GM18870 (cell line): Measurements from ENCODE around the gene URAD.

ENCODE experiments used
- ATAC-seq: cut with Tn5 transposase; IDR thresholded peaks from one replicate; pipeline ENCODE4 v1.9.1; 2021; ENCODE audit warnings: moderate library complexity; ENCODE audit not compliant: unreplicated experiment

URAD gene

DNA sequence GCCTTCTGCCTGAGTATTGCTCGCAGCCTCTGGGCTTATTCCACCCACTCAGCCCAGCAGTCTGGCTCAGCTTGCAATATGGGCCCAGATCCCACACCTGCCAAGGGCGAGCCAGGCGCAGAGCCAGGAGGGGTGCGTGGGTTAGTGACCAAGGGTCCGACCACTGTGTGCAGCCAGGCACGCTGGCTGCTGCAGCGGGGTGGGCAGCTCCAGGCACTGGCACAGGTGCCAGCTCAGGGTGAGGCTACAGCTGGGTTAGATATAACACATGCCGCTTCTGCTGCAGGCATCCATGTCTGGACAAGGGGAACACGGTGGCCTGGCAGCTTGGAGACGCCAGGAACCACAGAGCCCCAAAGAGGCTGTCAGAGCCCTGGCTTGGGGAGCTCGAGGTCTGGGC lies 12.6 kb upstream of the URAD start:
- no peak for ATAC-seq

DNA sequence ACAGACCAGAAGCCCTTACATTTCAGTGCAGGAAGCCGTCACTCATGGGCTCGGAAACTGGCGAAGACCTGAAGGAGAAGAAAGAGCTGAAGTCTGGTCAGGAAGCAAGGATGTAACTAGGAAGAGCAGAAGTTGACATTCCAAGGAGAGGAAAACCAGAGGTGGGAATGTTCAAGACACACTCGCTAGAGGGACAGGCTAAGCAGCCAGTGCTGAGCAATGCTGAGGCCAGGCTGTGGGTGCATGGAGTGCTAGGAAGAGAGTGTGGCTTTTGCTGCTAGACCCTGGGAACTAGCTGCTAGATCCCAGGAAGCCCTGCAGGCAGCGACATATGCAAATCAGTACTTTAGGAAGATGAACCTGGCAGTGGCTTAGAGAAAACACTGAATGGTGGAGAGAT lies 12.1 kb upstream of the URAD start:
- no peak for ATAC-seq

DNA sequence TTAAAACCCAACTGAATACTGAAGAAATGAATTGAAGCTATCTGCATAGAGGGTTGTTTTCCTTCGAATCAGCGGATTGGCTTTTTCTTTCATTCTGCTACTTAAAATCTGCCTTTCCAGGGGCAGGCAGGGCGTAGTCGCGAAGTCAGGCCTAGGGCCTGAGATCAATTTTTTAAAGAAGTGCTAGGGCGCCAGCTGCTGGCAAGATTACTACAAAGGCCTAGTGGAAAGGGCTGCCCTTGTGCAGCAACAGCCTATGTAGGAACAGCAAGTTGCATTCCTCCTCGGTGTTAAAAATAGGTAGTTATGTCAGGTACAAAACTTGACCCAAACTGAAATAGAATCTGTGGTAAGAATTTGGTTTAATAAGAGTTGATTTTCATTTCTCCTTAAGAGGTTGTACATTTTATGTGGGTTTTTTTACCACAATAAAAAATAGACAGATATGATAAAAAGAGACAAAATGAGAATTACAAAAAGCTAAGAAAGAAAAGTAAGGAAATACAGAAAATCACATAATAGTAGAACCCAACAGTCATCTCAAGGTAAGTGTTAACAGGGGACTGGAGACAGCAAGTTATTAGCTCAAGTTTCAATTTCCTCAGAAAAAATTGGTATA lies 9.5 kb upstream of the URAD start:
- ATAC-seq: no peak

DNA sequence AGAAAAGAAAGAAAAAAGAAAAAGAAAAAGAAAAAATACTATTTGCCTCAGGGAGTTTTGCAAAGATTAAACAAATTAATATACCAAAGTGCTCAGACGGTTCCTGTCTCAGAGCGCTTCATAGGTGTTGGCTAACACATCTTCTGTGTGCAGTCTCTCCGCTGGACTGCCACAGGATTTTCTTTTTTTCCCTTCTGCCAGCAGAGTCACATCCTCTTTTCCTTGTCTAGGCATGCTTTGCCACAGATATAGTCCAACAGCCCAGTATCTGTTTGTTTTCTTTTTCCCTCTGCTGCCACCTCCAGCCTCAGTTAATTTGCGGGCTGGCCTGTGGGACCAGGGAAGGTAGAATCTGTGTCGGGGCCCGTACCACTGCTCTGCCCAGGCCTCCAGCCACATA lies 3.4 kb upstream of the URAD start:
- ATAC-seq: no peak

DNA sequence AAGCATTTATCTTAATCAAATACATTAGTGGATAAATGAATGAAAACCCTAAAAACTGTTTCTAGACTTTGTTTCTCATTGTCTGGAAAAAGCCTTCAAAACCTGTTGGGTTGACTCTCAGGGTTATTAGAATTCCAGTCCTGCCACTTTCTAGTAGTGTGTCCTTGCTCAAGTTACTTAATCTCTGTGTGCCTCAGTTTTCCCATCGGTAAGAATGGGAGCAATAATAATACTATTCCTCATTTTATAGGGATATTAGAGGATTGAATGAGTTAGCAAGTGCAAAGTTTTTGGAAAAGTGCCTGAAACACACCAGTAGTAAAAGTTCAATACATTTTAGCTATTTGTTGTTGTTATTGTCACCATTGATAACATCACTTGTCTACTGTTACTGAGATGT lies 2.9 kb downstream of the URAD start:
- no peak for ATAC-seq

DNA sequence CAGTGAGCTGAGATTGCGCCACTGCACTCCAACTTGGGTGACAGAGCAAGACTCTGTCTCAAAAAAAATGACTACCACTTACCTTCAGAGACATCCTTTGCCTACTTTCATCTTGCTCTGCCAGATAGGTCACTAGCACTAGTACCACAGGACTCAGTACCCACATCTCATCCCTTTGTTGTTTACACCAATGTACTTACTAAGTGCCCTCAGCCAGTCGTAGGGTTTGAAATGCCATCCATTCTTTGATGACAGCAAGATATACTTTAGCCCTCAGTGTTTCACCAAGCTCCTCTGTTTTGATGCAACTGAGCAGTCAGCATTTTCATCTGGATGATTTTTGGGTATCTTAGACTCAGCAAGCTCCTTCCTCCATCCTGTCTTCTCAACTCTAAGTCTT lies 6.1 kb downstream of the URAD start:
- no peak for ATAC-seq

DNA sequence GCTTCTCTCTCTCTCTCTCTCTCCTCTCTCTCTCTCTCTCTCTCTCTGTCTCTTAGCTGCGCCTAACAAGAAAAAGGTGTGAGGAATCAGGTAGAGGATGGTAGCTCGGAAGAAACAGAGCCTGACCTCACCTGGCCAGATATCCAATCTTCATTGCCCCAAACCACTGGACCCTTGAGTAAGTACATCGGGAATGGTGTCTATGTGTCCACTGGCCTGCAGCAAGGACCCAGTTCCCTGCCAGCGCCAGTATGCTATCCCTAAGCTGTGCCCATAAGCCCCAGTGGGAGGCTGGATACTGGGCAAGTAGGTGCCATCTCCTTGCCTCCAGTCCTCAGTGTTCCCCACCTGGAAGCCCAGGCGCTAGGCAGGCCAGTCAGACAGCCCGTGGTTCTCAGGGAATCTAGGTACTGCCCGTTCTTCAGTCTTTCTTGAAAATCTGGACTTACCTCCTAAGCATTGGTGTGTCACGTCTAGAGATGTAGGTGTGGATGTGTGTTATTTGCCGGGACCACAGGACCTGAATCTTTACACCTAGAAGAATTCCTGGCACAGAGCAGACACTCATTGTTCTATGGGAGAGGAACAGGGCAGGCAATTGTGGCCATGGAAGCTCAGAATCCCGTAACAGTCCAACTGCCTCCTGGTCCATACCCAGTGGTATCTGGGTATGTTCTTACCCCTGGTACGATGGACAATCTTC lies 7.3 kb downstream of the URAD start:
- no peak for ATAC-seq

DNA sequence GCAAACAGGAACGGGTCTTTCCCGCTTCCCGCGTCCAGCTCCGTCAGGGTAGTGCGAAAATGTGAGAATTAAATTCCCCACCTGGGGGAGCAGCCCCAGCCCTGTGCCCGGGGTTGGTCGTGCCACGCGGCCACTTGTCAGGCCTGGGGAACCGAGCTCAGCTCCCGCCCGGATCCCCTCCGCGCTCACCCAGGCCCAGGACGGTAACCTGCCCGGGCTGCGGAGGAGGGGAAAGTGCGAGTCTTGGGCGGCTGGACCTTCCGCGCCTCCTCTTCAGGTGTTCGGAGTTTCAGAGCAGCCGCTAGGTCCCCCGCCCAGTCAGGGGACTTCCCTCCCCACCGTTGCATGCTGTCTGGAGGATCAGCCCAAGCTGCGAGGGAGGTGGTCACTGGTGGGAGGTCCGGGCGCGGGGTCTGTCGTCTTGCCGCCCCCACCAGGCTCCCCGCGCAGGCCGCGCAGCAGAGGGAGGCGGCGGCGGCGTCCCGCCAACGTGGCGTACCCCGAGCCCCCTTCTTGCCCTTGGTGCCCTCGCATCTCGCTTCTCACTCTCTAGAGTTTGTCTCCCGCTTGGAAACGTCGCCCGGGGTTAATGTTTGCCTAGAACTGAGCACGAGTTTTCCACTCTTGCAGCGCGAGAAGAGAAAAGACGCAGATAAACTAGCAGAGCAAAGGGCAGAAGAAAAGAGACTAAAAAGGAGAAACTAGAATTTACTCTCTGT lies 8.1 kb downstream of the URAD start:
- no peak for ATAC-seq

DNA sequence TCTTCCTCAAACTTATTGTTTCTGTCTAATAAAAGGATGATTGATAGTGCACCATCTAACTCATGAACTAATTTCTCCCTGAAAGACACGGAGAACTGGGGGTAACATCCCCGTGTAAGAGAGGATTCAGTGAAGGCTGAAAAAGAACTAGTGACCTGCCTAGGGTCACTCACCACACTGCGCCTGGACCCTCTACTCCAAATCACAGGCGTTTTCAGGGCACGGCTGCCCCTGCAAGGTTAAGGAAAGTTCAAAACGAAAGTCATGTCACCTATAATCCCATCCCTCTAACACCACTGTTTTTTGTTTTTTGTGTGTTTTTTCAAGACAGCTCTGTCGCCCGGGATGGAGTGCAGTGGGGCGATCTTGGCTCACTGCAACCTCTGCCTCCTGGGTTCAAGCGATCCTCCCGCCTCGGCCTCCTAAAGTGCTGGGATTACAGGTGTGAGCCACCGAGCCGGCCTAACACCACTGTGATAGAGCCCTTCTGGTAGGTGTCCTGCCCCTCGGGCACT lies 8.7 kb downstream of the URAD start:
- ATAC-seq: no peak

DNA sequence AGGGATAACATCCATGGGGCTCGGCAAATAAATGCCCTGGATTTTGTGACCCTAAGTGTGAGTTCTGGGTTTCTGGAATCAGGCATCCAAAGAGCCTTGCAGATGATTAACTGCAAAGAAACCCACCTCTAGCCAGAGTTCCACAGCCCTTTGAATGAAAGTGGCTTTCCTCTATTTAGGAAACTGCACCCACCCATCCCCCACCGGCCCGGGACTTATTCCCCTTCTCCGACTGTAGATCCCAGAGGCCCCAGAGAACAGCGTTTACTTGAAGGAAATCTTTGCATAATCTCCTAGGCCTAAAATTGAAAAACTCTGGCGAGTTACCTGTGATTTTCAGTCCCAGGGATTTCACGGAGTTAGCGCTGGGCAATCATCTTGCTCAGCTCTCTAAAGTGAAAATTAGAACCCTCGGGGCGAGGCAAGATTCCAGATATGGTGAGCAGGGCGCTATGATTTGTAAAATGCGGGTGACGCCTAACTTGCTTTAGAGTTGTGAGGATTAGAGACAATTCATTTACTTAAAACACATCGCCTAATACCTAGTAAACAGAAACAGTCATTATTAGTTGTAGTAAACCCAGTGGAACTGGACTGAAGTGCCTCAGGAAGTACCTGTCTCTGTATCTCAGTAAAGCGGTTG lies 9.4 kb downstream of the URAD start:
- no peak for ATAC-seq

DNA sequence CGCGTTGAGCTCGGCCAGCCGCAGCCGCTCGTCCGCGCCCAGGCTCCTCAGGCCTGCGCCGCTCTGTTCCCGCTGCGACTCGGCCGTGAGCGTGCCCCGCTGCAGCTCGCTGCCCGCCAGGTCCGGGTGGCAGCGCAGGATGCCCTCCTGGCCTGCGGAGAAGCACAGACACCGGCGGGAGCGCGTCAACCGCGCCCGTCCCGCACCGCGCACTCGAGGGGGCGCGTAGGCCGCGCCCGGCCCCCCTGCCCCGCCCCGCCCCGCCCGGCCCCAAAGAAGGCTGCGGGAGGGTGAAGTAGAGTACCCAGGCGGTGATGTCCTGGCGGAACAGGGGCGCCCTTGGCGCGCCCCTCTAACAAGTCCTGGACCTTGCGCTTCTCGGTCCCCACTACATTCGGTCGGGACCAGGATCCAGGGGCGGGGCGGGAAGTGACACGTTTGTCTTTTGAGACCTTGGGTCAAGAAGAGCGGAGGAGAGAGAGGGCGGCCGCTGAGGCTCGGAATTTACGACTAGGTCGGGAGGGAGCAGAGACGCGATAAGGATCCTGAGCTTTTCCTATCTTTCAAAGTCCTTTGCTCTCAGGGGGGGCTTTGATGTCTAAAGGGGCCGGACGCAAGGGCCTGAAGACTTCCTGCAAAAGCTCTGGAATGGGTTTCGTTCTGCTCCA lies 10.1 kb downstream of the URAD start:
- no peak for ATAC-seq

DNA sequence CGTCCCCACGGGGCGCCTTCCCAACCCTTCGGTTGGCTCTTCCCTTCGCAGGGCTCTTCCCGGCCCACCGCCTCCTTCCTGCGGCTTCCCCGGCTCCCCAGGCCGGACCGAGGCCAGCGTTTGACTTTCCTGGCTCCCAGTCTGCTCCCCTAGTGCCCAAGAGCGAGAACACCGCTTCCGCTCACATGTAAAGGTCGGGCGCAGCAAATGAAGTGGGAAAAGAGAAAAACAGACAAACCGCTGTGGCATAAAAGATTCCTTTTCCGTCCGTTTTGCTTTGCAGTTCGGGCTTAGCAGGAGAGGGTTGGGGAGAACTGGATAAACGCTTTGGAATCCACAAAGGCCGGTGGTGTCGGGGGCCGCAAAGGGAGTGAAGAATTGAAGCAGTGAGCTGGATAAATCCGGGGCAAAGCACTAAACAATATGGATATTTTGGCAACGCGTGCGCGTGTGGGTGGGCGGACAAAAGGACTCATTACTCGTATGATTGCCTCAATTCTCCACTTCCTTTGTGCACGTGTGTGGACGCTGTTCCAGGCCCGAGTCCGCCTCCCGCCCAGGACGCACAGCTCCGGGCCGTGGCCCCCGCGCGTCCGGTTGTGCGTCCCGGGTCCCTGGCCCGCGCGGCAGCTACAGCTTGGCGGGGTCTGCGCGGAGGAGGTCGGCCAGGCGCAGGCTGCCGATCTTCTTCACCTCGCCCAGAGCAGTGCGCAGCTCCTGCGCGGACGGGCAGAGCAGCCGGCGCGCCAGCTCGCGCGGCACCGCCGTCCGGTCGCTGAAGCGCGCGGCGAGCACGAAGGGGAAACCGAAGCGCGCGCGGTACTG lies 10.8 kb downstream of the URAD start:
- ATAC-seq: no peak

DNA sequence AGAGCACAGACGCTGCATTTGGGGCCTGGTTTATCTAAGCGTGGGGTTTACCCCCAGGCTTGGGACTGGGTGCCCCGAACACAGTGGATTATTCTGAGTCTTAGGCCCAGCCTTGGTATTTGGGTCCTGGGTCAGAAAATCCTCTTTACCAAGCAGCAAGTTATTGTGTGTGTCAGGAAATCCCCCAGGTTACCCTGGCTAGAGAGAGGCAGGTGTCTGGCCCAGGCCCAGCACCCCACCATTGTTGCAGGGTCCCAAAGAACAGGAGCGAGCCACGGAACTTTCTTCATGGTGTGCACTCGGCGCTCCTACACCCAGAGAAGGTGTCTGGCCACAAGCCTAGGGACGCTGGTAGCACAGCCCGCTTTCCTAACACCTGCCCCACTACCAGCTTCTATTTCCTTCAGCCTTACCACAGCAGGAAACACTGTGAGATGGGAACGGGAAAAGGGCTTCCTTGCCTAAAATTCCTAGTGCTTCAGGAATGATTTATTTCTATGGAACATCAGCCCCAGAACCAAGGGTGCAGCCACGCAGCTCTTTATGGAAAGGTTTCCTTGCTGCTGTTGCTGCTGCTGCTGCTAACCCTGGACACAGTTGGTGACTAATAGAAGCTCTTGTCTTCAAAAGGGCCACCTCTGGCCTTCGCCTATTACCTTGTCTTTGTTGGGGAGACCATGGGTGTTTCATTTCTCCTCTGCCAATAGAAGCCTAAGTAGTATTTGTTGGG lies 12.0 kb downstream of the URAD start:
- ATAC-seq: no peak

DNA sequence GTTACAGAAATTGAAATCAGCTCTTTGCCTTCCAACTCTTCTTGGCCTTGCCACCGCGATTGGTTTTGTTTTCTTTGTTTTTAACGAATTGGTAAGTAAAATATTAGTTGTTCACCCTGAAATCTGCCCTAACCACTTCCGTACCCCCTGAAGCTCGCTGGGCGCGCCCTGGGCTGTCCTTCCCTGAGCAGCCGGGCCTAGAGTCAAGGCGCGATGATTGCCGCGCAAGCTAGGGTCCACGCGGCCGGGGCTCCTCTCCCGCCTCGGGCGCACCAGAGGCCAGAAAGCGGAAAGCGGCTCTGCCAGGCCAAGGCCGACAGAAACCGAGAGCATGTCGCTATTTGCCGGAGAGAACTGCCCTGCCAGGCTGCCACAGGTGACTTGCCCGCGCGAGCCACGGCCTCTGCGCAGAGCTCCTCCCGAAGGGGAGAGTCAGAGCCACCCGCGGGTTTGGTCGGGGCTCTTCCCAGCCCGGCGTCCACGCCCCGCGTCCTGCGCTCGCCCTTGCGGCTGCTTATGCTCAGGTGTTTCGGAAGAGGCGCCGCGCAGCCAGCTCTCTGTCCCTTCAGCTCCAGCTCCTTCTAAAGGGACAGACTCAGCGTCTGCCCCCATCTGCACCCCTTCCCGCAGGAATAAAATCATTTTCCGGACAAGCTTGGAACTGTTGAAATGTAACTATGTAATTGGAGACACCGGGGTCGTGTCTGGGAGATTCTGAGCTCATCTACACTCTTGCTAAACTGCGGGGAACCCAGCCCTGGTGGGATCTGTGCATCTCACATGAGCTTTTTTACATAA lies 12.7 kb downstream of the URAD start:
- ATAC-seq: no peak

DNA sequence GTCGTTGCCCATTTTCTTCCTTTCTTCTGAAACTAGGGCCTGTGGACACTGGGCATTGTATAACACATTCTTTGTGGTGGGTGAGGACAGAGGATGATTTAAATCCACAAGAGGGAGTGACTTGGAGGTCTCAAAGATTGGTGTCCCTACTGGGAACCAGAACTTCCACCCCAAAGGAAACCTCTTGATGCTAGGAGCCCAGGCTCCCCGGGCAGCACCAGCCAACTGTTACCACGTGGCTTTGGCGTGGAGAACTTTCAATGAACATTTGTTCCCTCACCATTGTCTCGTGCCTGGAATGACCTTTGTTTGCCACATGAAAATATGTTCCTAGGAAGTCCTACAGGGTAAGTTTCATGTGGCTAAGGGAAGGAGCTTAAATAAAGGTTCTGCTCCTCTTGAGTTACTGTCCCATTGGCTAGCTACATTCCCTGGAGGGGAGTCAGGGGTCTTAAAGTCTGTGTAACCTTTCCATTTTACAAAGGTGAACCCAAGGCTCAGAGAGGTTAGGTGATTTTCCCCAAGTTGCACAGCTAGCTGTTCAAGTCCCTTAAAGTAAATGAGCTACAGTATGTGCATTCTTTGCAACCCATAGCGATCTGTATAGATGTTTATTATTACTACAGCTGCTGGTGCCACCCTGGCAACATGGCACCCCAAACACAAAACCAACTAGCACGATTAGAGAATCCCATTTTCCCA lies 14.4 kb downstream of the URAD start:
- no peak for ATAC-seq

DNA sequence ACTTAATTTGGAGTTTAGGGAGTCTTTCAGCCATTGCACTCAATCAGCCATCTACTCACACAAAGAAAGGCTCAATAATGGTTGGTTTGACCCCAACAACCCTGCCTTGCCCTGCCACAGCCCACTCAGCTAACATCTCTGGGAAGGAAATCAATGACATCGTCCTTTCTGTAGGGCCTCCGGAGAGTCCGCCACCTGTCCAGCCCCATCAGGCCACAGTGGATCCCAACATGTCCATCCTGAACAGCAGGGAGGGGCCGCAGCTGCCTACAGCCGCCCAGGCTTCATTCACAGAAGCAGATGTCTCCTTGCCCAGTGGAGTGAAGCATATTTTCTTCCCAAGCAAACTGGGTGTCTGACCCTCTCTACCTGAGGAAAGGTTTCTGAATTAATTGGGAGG lies 15.2 kb downstream of the URAD start:
- ATAC-seq: no peak

DNA sequence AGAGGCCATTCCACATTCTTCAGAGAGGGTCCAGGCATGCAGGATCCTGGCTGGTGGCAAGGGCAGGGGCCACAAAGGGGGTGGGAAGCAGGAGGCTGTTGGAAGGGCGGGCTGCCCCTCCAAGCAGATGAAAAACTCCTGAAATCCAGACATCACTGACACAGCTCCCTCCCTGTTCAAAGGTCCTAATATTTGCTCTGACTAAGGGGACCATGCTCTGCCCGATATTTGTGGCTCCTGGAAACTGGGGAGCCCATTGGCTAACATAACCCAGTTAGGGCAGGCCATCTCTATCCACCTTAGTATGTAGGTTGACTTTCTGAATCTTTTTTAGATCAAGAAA lies 16.0 kb downstream of the URAD start:
- ATAC-seq: no peak

DNA sequence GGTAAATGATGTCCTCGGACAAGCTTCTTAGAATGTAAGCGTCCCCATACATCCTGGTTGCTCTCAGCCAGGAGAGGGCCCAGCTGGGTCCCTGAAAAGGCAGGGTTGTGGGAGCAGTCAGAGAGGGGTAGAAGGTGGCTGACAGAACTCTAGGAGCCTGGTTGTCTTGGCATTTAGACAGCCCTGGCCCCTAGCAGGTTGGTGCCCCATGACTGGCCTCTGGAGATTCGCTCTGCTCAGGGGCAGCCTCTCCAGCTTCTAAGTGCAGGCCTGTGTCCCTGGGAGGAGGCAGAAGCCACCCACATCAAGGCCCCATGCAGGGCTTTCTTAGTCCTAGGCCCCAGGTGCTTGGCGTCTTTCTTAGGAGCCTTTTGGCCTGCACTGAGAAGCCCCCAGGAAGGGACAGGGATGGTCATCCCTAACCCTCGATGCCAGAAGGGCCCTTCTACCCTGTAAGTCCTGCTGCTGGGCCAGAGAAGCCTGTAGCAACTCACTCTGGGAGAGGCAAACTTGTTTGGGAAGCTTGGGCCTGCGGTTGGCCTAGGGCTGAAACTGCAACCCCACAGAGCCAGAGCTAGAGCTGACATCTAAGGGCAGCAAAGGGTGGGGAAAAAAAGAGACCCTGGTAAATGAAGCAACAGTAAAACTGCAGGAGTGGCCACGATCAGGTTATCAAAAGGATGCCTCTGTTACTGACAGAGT lies 16.6 kb downstream of the URAD start:
- ATAC-seq: no peak
